ENCODE data around the gene REV3L.
A peak's percentile ranks its signal among the peaks of the same experiment; 100 is the strongest.
"Not testable (repeated sequence)": the region's sequence is repeated elsewhere in the genome, so short reads cannot be mapped to it uniquely, and the experiment has no call there.

The REV3L gene

GRCh38 chr6:111482959-111483735, at the start of gene REV3L:
REV3L (minus strand) TSS chr6:111483218; CDS start chr6:111482888, 330 bp downstream.
- DNase-seq (ENCODE audit: low spot score), result peak; percentile 89

GRCh38 chr6:111531185-111531584, 48.2 kb upstream of the REV3L start:
- DNase-seq (ENCODE audit: low spot score), result no peak

GRCh38 chr6:111530667-111531066, 47.6 kb upstream of the REV3L start:
- DNase-seq (ENCODE audit: low spot score), result no peak

- DNase-seq (ENCODE audit: low spot score), result no peak
Observed at GRCh38 chr6:111530218-111530617, 47.2 kb upstream of the REV3L start.

GRCh38 chr6:111527367-111527766, 44.3 kb upstream of the REV3L start:
- DNase-seq (ENCODE audit: low spot score), result no peak

GRCh38 chr6:111524735-111525134, 41.7 kb upstream of the REV3L start:
- DNase-seq (ENCODE audit: low spot score), result no peak

- DNase-seq (ENCODE audit: low spot score), result no peak
Observed at GRCh38 chr6:111524252-111524651, 41.2 kb upstream of the REV3L start.

- DNase-seq (ENCODE audit: low spot score), result no peak
Observed at GRCh38 chr6:111523484-111524167, 40.6 kb upstream of the REV3L start.

- DNase-seq (ENCODE audit: low spot score), result no peak
Observed at GRCh38 chr6:111522393-111523020, 39.5 kb upstream of the REV3L start.

GRCh38 chr6:111521497-111522270, 38.7 kb upstream of the REV3L start:
- no peak for DNase-seq (ENCODE audit: low spot score)

GRCh38 chr6:111520524-111520923, 37.5 kb upstream of the REV3L start:
- no peak for DNase-seq (ENCODE audit: low spot score)

GRCh38 chr6:111517965-111518364, 34.9 kb upstream of the REV3L start:
- DNase-seq (ENCODE audit: low spot score), result no peak

- no peak for DNase-seq (ENCODE audit: low spot score)
Observed at GRCh38 chr6:111515259-111515658, 32.2 kb upstream of the REV3L start.

GRCh38 chr6:111514531-111514930, 31.5 kb upstream of the REV3L start:
- DNase-seq (ENCODE audit: low spot score), result not testable (repeated sequence)

GRCh38 chr6:111507219-111507618, 24.2 kb upstream of the REV3L start:
- DNase-seq (ENCODE audit: low spot score), result not testable (repeated sequence)

GRCh38 chr6:111505498-111505897, 22.5 kb upstream of the REV3L start:
- DNase-seq (ENCODE audit: low spot score), result not testable (repeated sequence)

- DNase-seq (ENCODE audit: low spot score), result no peak
Observed at GRCh38 chr6:111503660-111504059, 20.6 kb upstream of the REV3L start.

- no peak for DNase-seq (ENCODE audit: low spot score)
Observed at GRCh38 chr6:111503194-111503593, 20.2 kb upstream of the REV3L start.

GRCh38 chr6:111502154-111502553, 19.1 kb upstream of the REV3L start:
- DNase-seq (ENCODE audit: low spot score), result no peak

- DNase-seq (ENCODE audit: low spot score), result no peak
Observed at GRCh38 chr6:111499269-111499793, 16.3 kb upstream of the REV3L start.

GRCh38 chr6:111494951-111495635, 12.1 kb upstream of the REV3L start:
- DNase-seq (ENCODE audit: low spot score), result no peak

Data from kidney tubule cell (primary cell).